Measurements from ENCODE around the gene CENPP.

The CENPP gene

DNA sequence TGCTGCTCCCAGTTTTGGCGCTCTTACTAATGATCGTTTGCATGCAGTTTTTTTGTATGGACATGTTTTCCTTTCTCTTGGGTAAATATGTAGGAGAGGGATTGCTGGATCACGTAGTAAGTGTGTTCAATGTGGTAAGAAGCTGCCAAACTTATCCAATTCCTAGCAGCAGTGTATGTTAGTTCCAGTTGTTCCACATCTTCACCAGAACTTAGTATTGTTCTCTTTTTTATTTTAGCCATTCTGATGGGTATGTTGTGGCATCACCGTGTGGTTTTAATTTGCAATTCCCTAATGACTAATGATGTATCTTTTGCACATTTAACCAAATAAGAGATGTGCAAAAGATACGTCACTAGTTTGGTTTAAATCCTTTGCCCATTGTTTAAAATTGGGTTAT is 278.2 kb downstream of the CENPP start:
- Histone ChIP-seq H3K9me3 (ENCODE audit: control insufficient read depth in 1 of 2, low read length in 2 of 2) (peaks cover 0 to 5% of the 10 kb centered on the region in 2 donors), H3K27ac (ENCODE audit: low read length) (no peak overlapping the region), H3K4me3 (ENCODE audit: low read depth in 1 of 2, low read length in 2 of 2) (no peak overlapping the region), H3K4me1 (ENCODE audit: control insufficient read depth in 1 of 2, insufficient read depth in 2 of 2, low read length in 2 of 2) (peaks cover 0 to 35% of the 10 kb centered on the region in 2 donors), H3K36me3 (ENCODE audit: control insufficient read depth in 1 of 2, insufficient read depth in 2 of 2, low read length in 2 of 2) (peaks cover 0 to 3% of the 10 kb centered on the region in 2 donors), H3K27me3 (ENCODE audit: low read depth, low read length) (no peaks in the 10 kb centered on the region)

DNA sequence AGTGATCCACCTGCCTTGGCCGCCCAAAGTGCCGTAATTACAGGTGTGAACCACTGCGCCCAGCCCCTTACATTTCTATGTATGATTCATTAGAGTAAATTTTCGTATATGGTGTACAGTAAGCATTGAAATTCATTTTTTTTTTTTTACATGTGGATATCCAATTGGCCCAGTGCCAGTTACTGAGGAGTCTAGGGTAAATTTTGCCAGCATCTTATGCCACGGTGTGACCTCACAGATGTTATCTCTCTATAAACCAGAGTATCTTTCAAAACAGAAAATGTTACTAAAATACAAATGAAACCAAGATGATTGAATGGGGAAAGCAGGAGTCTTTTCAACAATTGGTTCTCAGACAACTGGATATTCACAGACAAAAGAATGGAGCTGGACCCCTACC is 279.5 kb downstream of the CENPP start:
- H3K9me3 ChIP-seq (ENCODE audit: control insufficient read depth in 1 of 2, low read length in 2 of 2), result peaks cover 0 to 5% of the 10 kb centered on the region in 2 donors
- H3K27ac ChIP-seq (ENCODE audit: low read length), result no peak overlapping the region
- H3K4me3 ChIP-seq (ENCODE audit: low read depth in 1 of 2, low read length in 2 of 2), result no peak overlapping the region
- H3K27me3 ChIP-seq (ENCODE audit: low read depth, low read length), result no peaks in the 10 kb centered on the region
- peaks cover 0 to 34% of the 10 kb centered on the region in 2 donors for H3K4me1 ChIP-seq (ENCODE audit: control insufficient read depth in 1 of 2, insufficient read depth in 2 of 2, low read length in 2 of 2)
- H3K36me3 ChIP-seq (ENCODE audit: control insufficient read depth in 1 of 2, insufficient read depth in 2 of 2, low read length in 2 of 2), result peaks cover 0 to 3% of the 10 kb centered on the region in 2 donors

DNA sequence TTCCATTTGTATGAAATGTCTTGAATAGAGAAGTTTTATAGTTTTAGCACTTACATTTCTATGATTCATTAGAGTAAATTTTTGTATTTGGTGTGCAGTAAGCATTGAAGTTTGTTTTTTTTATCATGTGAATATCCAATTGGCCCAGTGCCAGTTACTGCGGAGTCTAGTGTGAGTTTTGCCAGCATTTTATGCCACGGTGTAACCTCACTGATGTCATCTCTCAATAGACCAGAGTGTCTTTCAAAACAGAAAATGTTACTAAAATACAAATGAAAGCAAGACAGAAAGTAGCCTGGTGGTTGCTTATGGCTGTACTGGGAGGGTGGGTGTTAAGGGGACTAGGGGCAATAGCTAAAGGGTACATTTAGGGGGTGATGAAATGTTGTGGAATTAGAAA is 281.3 kb downstream of the CENPP start:
- Histone ChIP-seq H3K27me3 (ENCODE audit: low read depth, low read length) (no peaks in the 10 kb centered on the region), H3K36me3 (ENCODE audit: control insufficient read depth in 1 of 2, insufficient read depth in 2 of 2, low read length in 2 of 2) (peaks cover 5 to 11% of the 10 kb centered on the region in 2 donors), H3K27ac (ENCODE audit: low read length) (no peak overlapping the region), H3K9me3 (ENCODE audit: control insufficient read depth in 1 of 2, low read length in 2 of 2) (peaks cover 0 to 5% of the 10 kb centered on the region in 2 donors), H3K4me1 (ENCODE audit: control insufficient read depth in 1 of 2, insufficient read depth in 2 of 2, low read length in 2 of 2) (peaks cover 0 to 30% of the 10 kb centered on the region in 2 donors), H3K4me3 (ENCODE audit: low read depth in 1 of 2, low read length in 2 of 2) (no peak overlapping the region)

DNA sequence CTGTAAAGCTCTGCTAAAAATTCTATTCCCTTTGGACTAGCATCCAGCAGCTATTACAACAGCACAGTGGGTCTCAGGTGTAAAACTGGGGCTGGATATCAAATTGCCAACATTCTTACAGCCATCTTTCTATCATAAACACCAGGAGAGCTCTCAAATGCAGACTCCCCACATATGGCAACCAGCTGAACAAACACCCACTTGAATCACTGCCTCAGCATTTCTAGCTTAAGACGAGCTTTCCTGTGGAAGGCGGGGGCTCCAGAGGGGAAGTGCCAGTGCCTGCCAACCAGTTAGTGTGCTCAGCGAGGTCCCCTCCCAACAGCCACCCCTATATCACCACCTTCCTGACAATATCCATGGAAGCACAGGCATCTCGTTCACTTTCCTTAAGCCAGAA is 282.0 kb downstream of the CENPP start:
- H3K27me3 ChIP-seq (ENCODE audit: low read depth, low read length), result no peaks in the 10 kb centered on the region
- H3K4me3 ChIP-seq (ENCODE audit: low read depth in 1 of 2, low read length in 2 of 2), result no peak overlapping the region
- H3K27ac ChIP-seq (ENCODE audit: low read length), result no peak overlapping the region
- H3K9me3 ChIP-seq (ENCODE audit: control insufficient read depth in 1 of 2, low read length in 2 of 2), result peaks cover 0 to 5% of the 10 kb centered on the region in 2 donors
- H3K4me1 ChIP-seq (ENCODE audit: control insufficient read depth in 1 of 2, insufficient read depth in 2 of 2, low read length in 2 of 2), result peaks cover 0 to 30% of the 10 kb centered on the region in 2 donors
- H3K36me3 ChIP-seq (ENCODE audit: control insufficient read depth in 1 of 2, insufficient read depth in 2 of 2, low read length in 2 of 2), result peaks cover 5 to 12% of the 10 kb centered on the region in 2 donors

DNA sequence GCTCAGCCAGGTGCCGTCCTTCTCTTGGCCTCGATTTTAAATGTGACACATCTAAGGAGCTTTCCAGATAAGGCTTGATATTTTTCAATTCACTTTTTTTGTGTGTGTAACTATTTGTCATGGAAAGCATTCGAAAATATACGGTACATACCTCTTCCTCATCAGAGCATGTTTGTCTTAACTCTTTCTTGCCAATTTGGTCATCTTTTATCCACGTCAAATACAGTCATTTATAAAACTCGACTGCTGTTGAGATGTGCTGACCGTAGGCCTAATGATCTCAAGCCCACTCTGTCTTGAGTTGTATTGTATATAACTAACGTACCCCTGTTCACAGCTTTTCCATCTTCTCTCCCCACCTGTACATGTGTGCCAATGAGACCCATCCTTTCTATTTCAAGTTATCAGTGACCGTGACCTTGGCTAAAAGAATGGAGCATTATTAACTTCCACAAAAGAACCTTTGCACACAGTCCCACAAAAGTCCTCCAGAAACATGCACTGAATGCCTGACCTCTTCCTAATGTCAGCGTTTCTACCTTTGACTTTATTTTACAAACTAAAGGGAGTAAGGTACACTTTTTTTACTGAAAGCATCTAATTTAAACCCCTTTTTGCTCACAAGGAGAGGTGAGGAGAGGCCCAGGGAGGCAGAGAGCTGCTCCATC is 282.6 kb downstream of the CENPP start:
- Histone ChIP-seq H3K9me3 (ENCODE audit: control insufficient read depth in 1 of 2, low read length in 2 of 2) (peaks cover 0 to 5% of the 10 kb centered on the region in 2 donors), H3K4me1 (ENCODE audit: control insufficient read depth in 1 of 2, insufficient read depth in 2 of 2, low read length in 2 of 2) (peaks cover 0 to 30% of the 10 kb centered on the region in 2 donors), H3K4me3 (ENCODE audit: low read depth in 1 of 2, low read length in 2 of 2) (no peak overlapping the region), H3K27me3 (ENCODE audit: low read depth, low read length) (no peaks in the 10 kb centered on the region), H3K27ac (ENCODE audit: low read length) (peak overlapping the region; percentile 22), H3K36me3 (ENCODE audit: control insufficient read depth in 1 of 2, insufficient read depth in 2 of 2, low read length in 2 of 2) (peaks cover 6 to 13% of the 10 kb centered on the region in 2 donors)

DNA sequence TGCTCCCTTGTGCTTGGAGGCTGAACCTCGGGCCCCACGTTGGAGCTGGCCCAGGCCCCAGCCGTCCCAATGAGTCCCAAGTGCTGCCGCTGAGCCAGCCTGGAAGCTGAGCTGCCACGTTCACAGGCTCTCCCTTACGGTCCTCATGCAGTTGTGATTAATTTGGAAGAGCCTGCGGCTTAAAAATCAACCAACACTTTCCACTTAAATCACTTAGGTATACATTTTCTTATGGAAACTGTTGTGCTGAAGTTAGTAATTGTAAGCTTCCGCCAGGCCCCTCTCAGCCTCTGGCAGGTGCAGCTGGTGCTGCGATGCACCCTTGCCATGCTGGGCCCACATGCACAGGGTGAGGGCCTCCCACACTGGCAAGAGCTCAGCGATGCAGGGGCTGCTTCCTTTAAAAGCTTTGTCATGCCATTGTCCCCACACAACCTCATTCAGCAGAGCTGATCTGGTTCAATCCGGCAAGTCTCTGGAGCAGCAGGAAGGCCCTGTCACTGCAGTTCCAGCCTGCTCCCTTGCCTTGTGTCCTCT is 283.2 kb downstream of the CENPP start:
- Histone ChIP-seq H3K27me3 (ENCODE audit: low read depth, low read length) (no peaks in the 10 kb centered on the region), H3K4me3 (ENCODE audit: low read depth in 1 of 2, low read length in 2 of 2) (no peak overlapping the region), H3K4me1 (ENCODE audit: control insufficient read depth in 1 of 2, insufficient read depth in 2 of 2, low read length in 2 of 2) (peaks cover 0 to 30% of the 10 kb centered on the region in 2 donors), H3K36me3 (ENCODE audit: control insufficient read depth in 1 of 2, insufficient read depth in 2 of 2, low read length in 2 of 2) (peaks cover 11 to 19% of the 10 kb centered on the region in 2 donors), H3K27ac (ENCODE audit: low read length) (peak overlapping the region; percentile 22), H3K9me3 (ENCODE audit: control insufficient read depth in 1 of 2, low read length in 2 of 2) (peaks cover 0 to 3% of the 10 kb centered on the region in 2 donors)

DNA sequence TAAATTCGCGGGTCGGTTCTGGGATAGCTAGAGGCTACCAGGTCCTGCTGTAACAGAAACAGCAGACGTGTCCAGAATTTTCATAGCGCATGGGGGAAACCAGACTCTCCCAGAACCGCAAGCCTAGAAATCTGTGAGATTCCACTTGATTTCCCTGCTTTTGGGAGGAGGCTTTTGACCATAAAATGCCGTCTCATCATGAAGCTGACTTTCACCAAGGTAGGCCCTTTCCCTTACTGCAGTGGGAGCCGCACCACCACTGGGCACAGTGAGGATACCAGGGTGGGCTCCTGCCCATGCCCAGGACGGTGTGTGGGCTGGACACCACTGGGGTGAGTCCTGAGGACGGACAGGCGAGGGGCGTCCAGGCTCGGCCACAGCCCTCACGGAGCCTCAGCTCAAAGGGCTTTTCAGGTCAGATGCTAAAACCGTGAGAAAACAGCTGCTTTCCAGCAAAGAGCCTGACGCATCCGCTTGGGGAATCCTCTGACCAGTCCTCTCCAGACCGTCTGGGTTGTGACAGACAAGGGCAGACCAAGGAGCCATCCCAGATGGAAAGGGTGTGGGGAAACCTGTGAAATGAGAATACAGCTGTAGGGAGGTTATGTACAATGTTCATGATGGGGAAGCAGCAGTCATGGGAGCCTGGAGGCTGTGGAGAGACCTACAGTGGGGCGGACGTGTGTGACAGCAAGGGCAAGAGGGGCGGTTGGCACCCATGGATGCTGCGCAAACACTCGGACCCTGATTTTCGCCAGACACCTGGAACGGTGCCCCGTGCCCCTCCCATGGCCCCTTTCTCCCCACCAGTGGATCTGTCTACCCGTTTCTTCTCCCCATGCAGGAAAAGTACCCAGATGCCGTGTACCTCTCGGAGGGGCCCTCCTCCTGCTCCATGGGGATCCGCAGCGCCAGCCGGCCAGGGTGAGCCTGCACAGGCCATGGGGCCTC is 285.0 kb downstream of the CENPP start:
- H3K4me3 ChIP-seq (ENCODE audit: low read depth in 1 of 2, low read length in 2 of 2), result no peak overlapping the region
- peaks cover under 1 to 41% of the 10 kb centered on the region in 2 donors for H3K4me1 ChIP-seq (ENCODE audit: control insufficient read depth in 1 of 2, insufficient read depth in 2 of 2, low read length in 2 of 2)
- peak overlapping the region; percentile 51 for H3K27ac ChIP-seq (ENCODE audit: low read length)
- H3K36me3 ChIP-seq (ENCODE audit: control insufficient read depth in 1 of 2, insufficient read depth in 2 of 2, low read length in 2 of 2), result peaks cover 19 to 22% of the 10 kb centered on the region in 2 donors
- no peaks in the 10 kb centered on the region for H3K9me3 ChIP-seq (ENCODE audit: control insufficient read depth in 1 of 2, low read length in 2 of 2)
- no peaks in the 10 kb centered on the region for H3K27me3 ChIP-seq (ENCODE audit: low read depth, low read length)

DNA sequence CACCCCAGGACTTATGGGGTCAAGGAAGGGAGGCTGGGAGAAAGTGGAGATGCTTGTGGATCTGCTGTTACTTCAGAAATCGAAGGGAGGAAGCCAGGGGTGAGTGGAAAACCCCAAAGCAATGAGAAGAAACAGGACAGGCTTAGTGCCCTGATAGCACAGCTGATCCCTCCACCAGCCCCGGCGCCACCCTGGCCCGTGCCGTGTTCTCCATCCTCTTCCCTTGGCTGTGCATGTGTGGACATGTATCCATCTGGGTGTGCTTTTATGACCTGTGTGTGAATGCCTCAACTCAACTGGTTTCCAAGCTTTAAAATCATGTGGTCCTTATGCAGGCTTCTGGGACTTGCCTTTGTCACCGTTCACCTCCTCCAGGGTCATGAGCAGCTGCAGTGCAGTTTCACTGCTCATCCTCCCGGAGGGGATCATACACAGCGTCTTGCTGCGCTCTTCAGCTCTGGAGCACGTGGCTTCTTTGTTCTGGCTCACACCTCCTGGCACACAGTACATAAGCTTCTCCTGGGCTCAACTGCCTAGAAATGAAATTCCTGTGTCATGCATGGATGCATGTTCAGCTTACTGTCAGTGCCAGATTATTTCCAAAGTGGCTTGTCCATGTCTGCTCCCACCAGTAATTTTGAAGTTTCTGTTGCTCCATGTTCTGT is 286.0 kb downstream of the CENPP start:
- no peaks in the 10 kb centered on the region for H3K9me3 ChIP-seq (ENCODE audit: control insufficient read depth in 1 of 2, low read length in 2 of 2)
- no peaks in the 10 kb centered on the region for H3K27me3 ChIP-seq (ENCODE audit: low read depth, low read length)
- H3K27ac ChIP-seq (ENCODE audit: low read length), result peak overlapping the region; percentile 43
- peaks cover 5 to 47% of the 10 kb centered on the region in 2 donors for H3K4me1 ChIP-seq (ENCODE audit: control insufficient read depth in 1 of 2, insufficient read depth in 2 of 2, low read length in 2 of 2)
- peaks cover 22% of the 10 kb centered on the region in 2 donors for H3K36me3 ChIP-seq (ENCODE audit: control insufficient read depth in 1 of 2, insufficient read depth in 2 of 2, low read length in 2 of 2)
- H3K4me3 ChIP-seq (ENCODE audit: low read depth in 1 of 2, low read length in 2 of 2), result no peak overlapping the region

DNA sequence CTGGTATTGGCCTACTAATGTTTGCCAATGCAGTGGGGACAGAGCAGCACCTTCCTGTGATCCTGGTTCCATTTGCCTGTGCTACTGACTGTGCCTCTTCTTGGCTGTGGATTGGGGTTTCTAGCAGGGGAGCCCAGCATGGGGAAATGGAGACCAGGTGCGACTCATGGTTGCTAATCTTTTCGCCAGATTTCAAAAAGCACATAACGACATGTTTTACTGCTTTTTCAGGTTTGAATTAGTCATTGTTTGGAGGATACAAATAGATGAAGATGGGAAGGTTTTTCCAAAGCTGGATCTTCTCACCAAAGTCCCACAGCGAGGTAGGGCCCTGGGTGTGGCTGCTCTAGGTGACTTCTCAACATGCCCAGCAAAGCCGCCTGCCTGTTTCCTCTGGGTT is 286.5 kb downstream of the CENPP start:
- Histone ChIP-seq H3K4me1 (ENCODE audit: control insufficient read depth in 1 of 2, insufficient read depth in 2 of 2, low read length in 2 of 2) (peaks cover 7 to 48% of the 10 kb centered on the region in 2 donors), H3K4me3 (ENCODE audit: low read depth in 1 of 2, low read length in 2 of 2) (no peak overlapping the region), H3K9me3 (ENCODE audit: control insufficient read depth in 1 of 2, low read length in 2 of 2) (no peaks in the 10 kb centered on the region), H3K27ac (ENCODE audit: low read length) (no peak overlapping the region), H3K36me3 (ENCODE audit: control insufficient read depth in 1 of 2, insufficient read depth in 2 of 2, low read length in 2 of 2) (peaks cover 22% of the 10 kb centered on the region in 2 donors), H3K27me3 (ENCODE audit: low read depth, low read length) (no peaks in the 10 kb centered on the region)

DNA sequence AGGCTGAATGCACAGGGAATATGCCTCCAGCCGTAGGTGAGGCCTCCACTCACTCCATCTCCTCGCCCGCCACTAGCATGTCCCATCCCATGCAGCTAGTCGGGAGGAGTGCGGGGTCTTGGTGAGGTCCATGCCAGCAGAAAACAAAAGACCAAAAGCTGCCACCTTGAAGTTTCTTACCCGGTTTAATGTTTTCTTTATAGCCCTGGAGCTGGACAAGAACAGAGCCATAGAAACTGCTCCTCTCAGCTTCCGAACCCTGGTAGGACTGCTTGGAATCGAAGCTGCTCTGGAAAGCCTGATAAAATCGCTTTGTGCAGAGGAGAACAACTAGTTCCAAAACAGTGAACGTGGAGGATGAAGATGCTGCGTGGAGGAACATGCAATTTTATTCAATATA is 287.1 kb downstream of the CENPP start:
- Histone ChIP-seq H3K27ac (ENCODE audit: low read length) (no peak overlapping the region), H3K9me3 (ENCODE audit: control insufficient read depth in 1 of 2, low read length in 2 of 2) (no peaks in the 10 kb centered on the region), H3K27me3 (ENCODE audit: low read depth, low read length) (no peaks in the 10 kb centered on the region), H3K4me3 (ENCODE audit: low read depth in 1 of 2, low read length in 2 of 2) (no peak overlapping the region), H3K36me3 (ENCODE audit: control insufficient read depth in 1 of 2, insufficient read depth in 2 of 2, low read length in 2 of 2) (peaks cover 22 to 26% of the 10 kb centered on the region in 2 donors), H3K4me1 (ENCODE audit: control insufficient read depth in 1 of 2, insufficient read depth in 2 of 2, low read length in 2 of 2) (peaks cover 12 to 48% of the 10 kb centered on the region in 2 donors)
